Tibial nerve (tissue), 4 donors: ENCODE data around the gene JAKMIP2.

Source experiments
- EP300 ChIP-seq, 2 donors: sonication (generic); formaldehyde crosslinking; IDR thresholded peaks; one replicate each; pipeline ENCODE4 v1.6.1; 2017; ENCODE audit warnings: antibody characterized with exemption in 2 of 2, mild to moderate bottlenecking in 1 of 2
- TF ChIP-seq, protein P1 (sequence below), 5 experiments: fragments of 200-600 bp in 3 of 5; fragments of 450-650 bp in 2 of 5; sonication (generic) in 3 of 5; IDR thresholded peaks; one replicate each; pipeline ENCODE4 v1.5.1; 2016 to 2019; ENCODE audit warnings: antibody characterized with exemption in 5 of 5, mild to moderate bottlenecking in 3 of 5, moderate library complexity in 2 of 5

DNA sequence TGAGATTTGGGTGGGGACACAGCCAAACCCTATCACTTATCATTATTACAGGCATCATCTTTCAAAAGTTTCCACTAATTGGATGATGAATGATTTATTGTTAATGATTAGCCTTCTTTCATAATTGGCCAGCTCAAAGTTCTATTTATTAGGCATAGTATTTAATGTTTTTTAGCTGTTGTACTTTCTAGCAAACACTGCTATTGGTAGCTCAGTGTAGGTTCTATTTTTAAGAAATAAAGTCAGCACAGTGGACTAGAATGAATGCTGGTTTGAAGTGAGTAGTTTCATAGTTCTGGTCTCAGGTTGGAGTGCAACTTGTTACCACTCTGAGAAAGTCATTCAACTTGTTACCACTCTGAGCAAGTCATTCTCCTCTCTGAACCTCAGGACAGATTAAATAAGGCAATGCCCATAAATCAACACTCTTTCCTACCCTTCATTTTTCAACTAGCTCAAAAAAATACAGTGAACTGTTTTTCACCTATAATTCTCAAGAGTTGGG, 46.9 kb downstream of the JAKMIP2 start:
- TF ChIP-seq, protein P1, sequence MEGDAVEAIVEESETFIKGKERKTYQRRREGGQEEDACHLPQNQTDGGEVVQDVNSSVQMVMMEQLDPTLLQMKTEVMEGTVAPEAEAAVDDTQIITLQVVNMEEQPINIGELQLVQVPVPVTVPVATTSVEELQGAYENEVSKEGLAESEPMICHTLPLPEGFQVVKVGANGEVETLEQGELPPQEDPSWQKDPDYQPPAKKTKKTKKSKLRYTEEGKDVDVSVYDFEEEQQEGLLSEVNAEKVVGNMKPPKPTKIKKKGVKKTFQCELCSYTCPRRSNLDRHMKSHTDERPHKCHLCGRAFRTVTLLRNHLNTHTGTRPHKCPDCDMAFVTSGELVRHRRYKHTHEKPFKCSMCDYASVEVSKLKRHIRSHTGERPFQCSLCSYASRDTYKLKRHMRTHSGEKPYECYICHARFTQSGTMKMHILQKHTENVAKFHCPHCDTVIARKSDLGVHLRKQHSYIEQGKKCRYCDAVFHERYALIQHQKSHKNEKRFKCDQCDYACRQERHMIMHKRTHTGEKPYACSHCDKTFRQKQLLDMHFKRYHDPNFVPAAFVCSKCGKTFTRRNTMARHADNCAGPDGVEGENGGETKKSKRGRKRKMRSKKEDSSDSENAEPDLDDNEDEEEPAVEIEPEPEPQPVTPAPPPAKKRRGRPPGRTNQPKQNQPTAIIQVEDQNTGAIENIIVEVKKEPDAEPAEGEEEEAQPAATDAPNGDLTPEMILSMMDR (IDR thresholded peaks at IDR 0.05), result no peak
- no peak for TF ChIP-seq EP300 (IDR thresholded peaks at IDR 0.05)
